H1 (cell line): ENCODE data around the gene PAK5. TPM values are rescaled to one million over a fixed set of nuclear protein-coding genes. Genes with fewer than 3 reads are reported as not detected.

Source experiments
- CTCF ChIA-PET: fragments of 300-600 bp; sonication (Branson Sonifier 250); formaldehyde crosslinking; loops from one replicate; lab custom pipeline; 2021; ENCODE audit not compliant: partially characterized antibody; lab: Charles Lee
- POLR2A ChIA-PET: fragments of 300-600 bp; sonication (Branson Sonifier 250); formaldehyde crosslinking; loops from one replicate; lab custom pipeline; 2021; ENCODE audit warnings: inconsistent platforms; ENCODE audit not compliant: partially characterized antibody; lab: Charles Lee
- DNase-seq, 2 experiments: peaks; one replicate each; pipeline versions ENCODE4 v3.0.0 to v3.0.0-alpha.2; 2010 to 2022; ENCODE audit warnings: low spot score in 2 of 2, low read depth in 1 of 2, mixed read lengths in 1 of 2
- FAIRE-seq: peaks from 2 replicates; lab custom pipeline; 2011; peaks lifted over from hg19 to GRCh38; lab: Jason Lieb, UNC
- H2AFZ ChIP-seq: 2 replicates; pipeline ENCODE4 v1.8.1; 2012; ENCODE audit warnings: low read length, inconsistent platforms
- H2AK5ac ChIP-seq: 2 replicates; pipeline ENCODE4 v1.6.1; 2013; ENCODE audit warnings: low read depth, low read length
- H2BK120ac ChIP-seq: replicated peaks from 2 replicates; pipeline ENCODE3; 2013; ENCODE audit warnings: low read depth, low read length, inconsistent platforms
- H2BK12ac ChIP-seq: 2 replicates; pipeline ENCODE4 v1.6.1; 2013; ENCODE audit warnings: low read depth, low read length
- H2BK15ac ChIP-seq: 2 replicates; pipeline ENCODE4 v1.6.1; 2013; ENCODE audit warnings: low read length
- H2BK20ac ChIP-seq: 2 replicates; pipeline ENCODE4 v1.6.1; 2013; ENCODE audit warnings: low read length
- H2BK5ac ChIP-seq: 2 replicates; pipeline ENCODE4 v1.6.1; 2013; ENCODE audit warnings: low read depth, low read length
- H3K14ac ChIP-seq: 2 replicates; pipeline ENCODE4 v1.6.1; 2013; ENCODE audit warnings: inconsistent platforms; ENCODE audit not compliant: insufficient read length
- H3K18ac ChIP-seq: 2 replicates; pipeline ENCODE4 v1.6.1; 2013; ENCODE audit warnings: low read length; ENCODE audit errors: extremely low read depth
- H3K23ac ChIP-seq: 2 replicates; pipeline ENCODE4 v1.6.1; 2013; ENCODE audit warnings: inconsistent platforms; ENCODE audit not compliant: insufficient read length
- H3K23me2 ChIP-seq: 2 replicates; pipeline ENCODE4 v1.6.1; 2013; ENCODE audit warnings: low read depth, low read length
- H3K27ac ChIP-seq: 2 replicates; pipeline ENCODE4 v1.6.1; 2011; ENCODE audit warnings: low read depth, low read length, inconsistent platforms
- H3K27me3 ChIP-seq, 4 experiments: replicated peaks in 1 of 4; 1 replicate in 1 of 4; 2 replicates in 3 of 4; pipeline versions ENCODE4 v1.6.1 to v1.8.1; 2011 to 2013; ENCODE audit warnings: low read length in 3 of 4, mild to moderate bottlenecking in 3 of 4, inconsistent platforms in 2 of 4, mixed read lengths in 2 of 4, moderate library complexity in 1 of 4; ENCODE audit not compliant: control insufficient read depth in 3 of 4, insufficient read depth in 3 of 4; ENCODE audit errors: extremely low read depth in 1 of 4
- H3K36me3 ChIP-seq, 4 experiments: 2 replicates each; pipeline versions ENCODE4 v1.6.1 to v1.8.1; 2011 to 2013; ENCODE audit warnings: mild to moderate bottlenecking in 4 of 4, low read length in 3 of 4, moderate library complexity in 2 of 4, control low read depth in 1 of 4, inconsistent platforms in 1 of 4; ENCODE audit not compliant: insufficient read depth in 4 of 4, control insufficient read depth in 2 of 4
- H3K4ac ChIP-seq: replicated peaks from 2 replicates; pipeline ENCODE3; 2013; ENCODE audit warnings: low read length, low read depth, mixed read lengths, inconsistent platforms; ENCODE audit not compliant: insufficient read length
- H3K4me1 ChIP-seq, 4 experiments: replicated peaks in 1 of 4; 1 replicate in 1 of 4; 2 replicates in 3 of 4; pipeline versions ENCODE4 v1.6.1 to v1.8.1; 2011 to 2013; ENCODE audit warnings: low read length in 3 of 4, inconsistent platforms in 2 of 4, mixed read lengths in 1 of 4; ENCODE audit not compliant: insufficient read depth in 4 of 4, control insufficient read depth in 3 of 4
- H3K4me2 ChIP-seq, 2 experiments: 2 replicates each; pipeline versions ENCODE4 v1.6.1 to v1.8.1; 2011 to 2013; ENCODE audit warnings: low read depth in 2 of 2, low read length in 2 of 2, control low read depth in 1 of 2, inconsistent platforms in 1 of 2, mild to moderate bottlenecking in 1 of 2; ENCODE audit not compliant: insufficient read depth in 1 of 2
- H3K4me3 ChIP-seq, 4 experiments: fragments of 200-600, 300-600 bp in 1 of 4; sonication (generic), shearing (Covaris generic), sonication (Bioruptor Twin) in 1 of 4; 2 replicates each; pipeline versions ENCODE4 v1.5.1 to v1.8.1; 2011 to 2016; ENCODE audit warnings: low read length in 4 of 4, low read depth in 3 of 4, control low read depth in 2 of 4, inconsistent platforms in 2 of 4, mild to moderate bottlenecking in 2 of 4, mixed read lengths in 1 of 4, moderate library complexity in 1 of 4; ENCODE audit not compliant: insufficient read depth in 2 of 4; ENCODE audit errors: extremely low read depth in 1 of 4
- H3K56ac ChIP-seq: replicated peaks from 2 replicates; pipeline ENCODE3; 2013; ENCODE audit warnings: low read depth, mild to moderate bottlenecking, mixed read lengths, low read length, inconsistent platforms; ENCODE audit not compliant: insufficient read length
- H3K79me1 ChIP-seq: 2 replicates; pipeline ENCODE4 v1.6.1; 2013; ENCODE audit warnings: low read depth, low read length, control low read depth
- H3K79me2 ChIP-seq, 2 experiments: 2 replicates each; pipeline versions ENCODE4 v1.6.1 to v1.8.1; 2012 to 2013; ENCODE audit warnings: low read length in 2 of 2, mild to moderate bottlenecking in 2 of 2, inconsistent platforms in 1 of 2; ENCODE audit not compliant: insufficient read depth in 2 of 2, control insufficient read depth in 1 of 2
- H3K9ac ChIP-seq, 4 experiments: replicated peaks in 1 of 4; 1 replicate in 1 of 4; 2 replicates in 3 of 4; pipeline versions ENCODE4 v1.6.1 to v1.8.1; 2011 to 2013; ENCODE audit warnings: low read depth in 3 of 4, low read length in 3 of 4, control low read depth in 2 of 4, mild to moderate bottlenecking in 2 of 4, moderate library complexity in 2 of 4, inconsistent platforms in 1 of 4; ENCODE audit errors: extremely low read depth in 1 of 4
- H3K9me3 ChIP-seq, 2 experiments: 2 replicates each; pipeline versions ENCODE4 v1.6.1 to v1.8.1; 2012 to 2013; ENCODE audit warnings: mild to moderate bottlenecking in 2 of 2, moderate library complexity in 2 of 2, control low read depth in 1 of 2, inconsistent platforms in 1 of 2, low read depth in 1 of 2, low read length in 1 of 2, mixed read lengths in 1 of 2; ENCODE audit not compliant: insufficient read depth in 2 of 2
- H4K20me1 ChIP-seq, 2 experiments: replicated peaks in 1 of 2; 2 replicates each; pipeline versions ENCODE3 to v1.8.1; 2011 to 2013; ENCODE audit warnings: inconsistent platforms in 2 of 2, low read length in 2 of 2, mild to moderate bottlenecking in 1 of 2; ENCODE audit not compliant: insufficient read depth in 2 of 2, control insufficient read depth in 1 of 2
- H4K5ac ChIP-seq: 2 replicates; pipeline ENCODE4 v1.6.1; 2013; ENCODE audit warnings: low read length, low read depth, mixed read lengths, inconsistent platforms; ENCODE audit not compliant: insufficient read length
- H4K8ac ChIP-seq: 2 replicates; pipeline ENCODE4 v1.8.0; 2013; ENCODE audit warnings: mild to moderate bottlenecking, moderate library complexity, low read length, inconsistent platforms; ENCODE audit not compliant: insufficient read depth; ENCODE audit errors: extremely low read depth
- H4K91ac ChIP-seq: replicated peaks from 2 replicates; pipeline ENCODE3; 2013; ENCODE audit warnings: low read length, mixed read lengths, inconsistent platforms; ENCODE audit not compliant: insufficient read length
- E2F6 ChIP-seq: IDR thresholded peaks from 2 replicates; pipeline ENCODE4 v1.6.1; 2012; ENCODE audit warnings: inconsistent platforms
- MAX ChIP-seq: IDR thresholded peaks from 2 replicates; pipeline ENCODE4 v1.6.1; 2012; ENCODE audit warnings: inconsistent platforms
- SP2 ChIP-seq: IDR thresholded peaks from 2 replicates; pipeline ENCODE4 v1.6.1; 2012; ENCODE audit warnings: mild to moderate bottlenecking, low read length, inconsistent platforms
- WGBS, 2 experiments: shearing (Covaris generic) in 1 of 2; methylation state at CpG; one replicate each; pipeline versions ENCODE4 v1.1.6 to v1.1.7; 2013 to 2015; ENCODE audit warnings: low lambda C conversion rate in 2 of 2, mixed read lengths in 2 of 2, inconsistent platforms in 1 of 2, low coverage in 1 of 2, missing lambda C conversion rate in 1 of 2; ENCODE audit not compliant: insufficient replicate concordance in 2 of 2, insufficient coverage in 1 of 2, insufficient read length in 1 of 2; ENCODE audit errors: extremely low coverage in 1 of 2, missing lambda C conversion rate in 1 of 2; 5-methylcytosine and 5-hydroxymethylcytosine counted together
- polyA plus RNA-seq, 7 experiments: library from polyadenylated mRNA; depleted of rRNA in 3 of 7; stranded (reverse) in 5 of 7; unstranded in 2 of 7; fragments of >200 nt in 5 of 7; fragments of 200-250 nt in 2 of 7; gene quantifications; 1 replicate in 5 of 7; 2 replicates in 1 of 7; 4 replicates in 1 of 7; pipeline versions ENCODE4 v1.2.1 to v1.2.3, GENCODE V29; 2011 to 2013; ENCODE audit warnings: missing spikeins in 2 of 7, mixed read lengths in 2 of 7
- total RNA-seq: library from RNA; stranded (reverse); fragmentation: NEBNext Ultra II Directional; extraction: Animal tissue kit (Norgen Biotek cat#: 25700); gene quantifications from 2 replicates; pipeline ENCODE4 v1.2.1, GENCODE V29; 2021

The PAK5 gene
- total and polyA plus RNA-seq, 2 of the 8 experiments (the other 6 are each of a cell fraction or from before 2014, with no cell fraction given) = 0.54 to 0.80 TPM

- POLR2A ChIA-PET = no interaction called here
- Histone ChIP-seq H3K4me3 (no peak overlapping the region), H3K79me2 (no peaks in the 10 kb centered on the region), H3K4me1 (no peaks in the 10 kb centered on the region), H2AK5ac (no peak overlapping the region), H2BK20ac (no peak overlapping the region), H2BK15ac (no peak overlapping the region), H3K9me3 (no peaks in the 10 kb centered on the region), H3K27ac (no peak overlapping the region), H2BK5ac (no peak overlapping the region), H3K9ac (no peak overlapping the region), H4K20me1 (no peaks in the 10 kb centered on the region), H3K4ac (no peak overlapping the region), H3K56ac (no peak overlapping the region), H3K23ac (no peak overlapping the region), H3K36me3 (no peaks in the 10 kb centered on the region), H4K8ac (no peak overlapping the region), H3K27me3 (no peaks in the 10 kb centered on the region), H2BK12ac (no peak overlapping the region), H4K91ac (no peak overlapping the region), H3K79me1 (no peaks in the 10 kb centered on the region), H2BK120ac (no peak overlapping the region), H4K5ac (no peak overlapping the region), H3K23me2 (no peaks in the 10 kb centered on the region)
- WGBS, 2 experiments = 71% methylated on average over 1 of the region's 1 CpG; no CpG with 5 or more reads in 1 of the 2 experiments
- CTCF ChIA-PET = interaction anchor here (0.8 kb wide), 1 partner anchor 73 kb away, joined by 3 read pairs; no protein-coding TSS in a partner anchor
- no peak for FAIRE-seq
- DNase-seq = no peak
- TF ChIP-seq MAX (no peak), E2F6 (no peak), SP2 (no peak)
- TF ChIP-seq, all 59 proteins: peak for 0
- Histone ChIP-seq H2AFZ (no peak overlapping the region), H3K14ac (no peak overlapping the region), H3K18ac (no peak overlapping the region), H3K4me2 (no peak overlapping the region)
Observed at GRCh38 chr20:9810738-9811137, 28.1 kb downstream of the PAK5 start.
